GM18526 (cell line): Measurements from ENCODE around the gene NAE1.

Experiments
- POLR2A ChIP-seq: IDR thresholded peaks from 3 replicates; pipeline ENCODE4 v1.6.1; 2011; ENCODE audit not compliant: insufficient read length; ENCODE audit errors: extremely low read depth

Gene NAE1

DNA sequence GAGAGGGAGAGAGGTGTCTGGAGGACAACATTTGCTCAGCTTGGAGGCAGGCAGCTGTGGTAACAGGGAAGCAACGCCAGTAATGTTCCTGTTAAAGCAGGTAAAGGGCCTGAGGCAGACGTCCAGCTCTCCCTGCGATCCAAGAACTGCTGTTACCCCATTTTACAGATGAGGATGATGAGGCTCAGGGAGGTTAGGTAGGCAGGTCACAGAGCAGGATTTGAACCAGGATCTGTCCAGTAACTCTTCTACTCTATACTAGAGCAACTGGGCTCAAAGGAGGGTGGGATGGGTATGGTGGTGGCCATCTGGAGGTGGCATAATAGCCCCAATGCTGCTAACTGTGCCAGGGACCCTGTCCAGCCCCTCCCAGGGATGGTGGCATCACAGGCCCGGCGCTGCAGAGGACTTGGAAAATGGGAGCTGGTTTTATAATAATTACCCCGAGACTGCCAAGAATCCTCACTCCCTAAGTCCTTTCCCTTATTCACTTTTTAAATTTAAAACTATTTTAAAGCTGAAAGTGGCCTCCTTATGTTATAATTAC lies 25.5 kb upstream of the NAE1 start:
- no peak for TF ChIP-seq POLR2A

DNA sequence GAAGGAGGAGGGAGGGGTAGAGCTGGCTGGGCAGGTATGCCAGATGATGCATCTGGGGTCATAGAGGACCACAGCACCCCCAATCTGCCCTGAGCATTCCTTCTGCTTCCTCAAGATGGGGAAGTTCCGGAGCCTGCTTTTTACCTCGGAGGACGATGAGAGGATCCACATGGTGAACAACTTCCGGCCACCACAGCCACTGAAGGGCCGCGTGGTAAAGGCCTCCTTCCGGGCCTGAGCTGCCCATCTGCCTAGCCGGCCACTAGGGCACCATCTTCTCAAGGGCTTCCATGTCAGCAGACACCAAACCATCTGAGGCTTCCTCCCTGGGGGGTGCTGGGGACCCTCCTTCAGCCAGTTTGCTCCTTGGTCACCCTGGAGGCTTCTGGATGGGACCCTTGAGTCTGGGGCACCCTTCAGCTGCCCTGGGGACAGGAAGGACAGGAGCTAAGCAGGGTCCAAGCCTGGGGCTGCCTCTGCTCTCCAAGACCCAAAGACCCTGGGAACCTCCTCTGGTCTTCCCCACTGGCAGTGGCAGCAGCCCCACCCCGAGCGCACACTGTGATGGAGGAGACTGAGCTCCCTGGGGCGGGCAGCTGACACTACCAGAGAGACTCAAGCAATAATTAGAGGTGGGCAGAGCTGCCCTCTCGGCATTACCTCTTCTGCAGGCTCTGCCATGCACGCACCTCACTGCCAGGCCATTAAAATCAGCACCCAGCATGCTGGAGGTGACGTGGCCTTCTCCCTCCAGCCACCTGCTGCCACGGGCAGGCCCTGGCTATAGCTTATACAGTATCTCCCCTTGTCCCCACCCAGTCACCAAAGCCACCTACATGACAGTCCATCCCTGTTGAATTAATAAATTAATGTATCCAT lies 22.7 kb upstream of the NAE1 start:
- no peak for TF ChIP-seq POLR2A

DNA sequence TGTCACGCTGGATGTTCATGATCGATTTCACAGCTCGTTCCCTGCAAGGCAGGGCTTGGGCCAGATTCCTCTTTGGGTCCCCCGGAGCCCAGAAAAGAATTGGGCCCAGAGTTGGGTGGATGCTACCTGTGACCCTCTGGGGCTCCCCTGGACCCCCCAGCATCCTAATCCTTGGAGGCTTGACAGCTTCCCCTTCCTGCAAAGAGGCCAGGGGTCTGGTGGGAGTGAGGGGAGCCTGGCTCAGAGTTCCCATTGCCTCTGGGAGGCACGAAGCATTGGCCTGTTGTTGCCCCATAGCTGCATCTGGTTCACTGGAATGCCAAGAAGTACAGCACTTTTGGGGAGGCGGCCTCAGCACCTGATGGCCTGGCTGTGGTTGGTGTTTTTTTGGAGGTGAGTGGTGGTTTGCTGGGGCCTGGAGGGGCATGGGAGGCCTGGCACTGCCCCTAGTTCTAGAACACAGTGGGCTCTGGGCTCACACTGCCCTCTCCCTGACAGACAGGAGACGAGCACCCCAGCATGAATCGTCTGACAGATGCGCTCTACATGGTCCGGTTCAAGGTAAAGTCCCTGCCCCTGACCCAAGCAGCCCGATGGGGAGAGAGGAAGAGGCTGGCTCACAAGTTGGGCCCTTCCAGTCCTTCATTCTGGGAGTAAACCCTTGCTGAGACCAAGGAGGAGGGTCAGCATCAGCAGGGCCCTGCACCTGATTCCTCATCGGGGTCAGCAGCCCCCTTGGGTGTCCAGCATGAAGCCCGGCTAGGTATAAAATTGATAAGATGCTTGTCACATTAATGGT lies 20.6 kb upstream of the NAE1 start:
- TF ChIP-seq POLR2A = no peak

DNA sequence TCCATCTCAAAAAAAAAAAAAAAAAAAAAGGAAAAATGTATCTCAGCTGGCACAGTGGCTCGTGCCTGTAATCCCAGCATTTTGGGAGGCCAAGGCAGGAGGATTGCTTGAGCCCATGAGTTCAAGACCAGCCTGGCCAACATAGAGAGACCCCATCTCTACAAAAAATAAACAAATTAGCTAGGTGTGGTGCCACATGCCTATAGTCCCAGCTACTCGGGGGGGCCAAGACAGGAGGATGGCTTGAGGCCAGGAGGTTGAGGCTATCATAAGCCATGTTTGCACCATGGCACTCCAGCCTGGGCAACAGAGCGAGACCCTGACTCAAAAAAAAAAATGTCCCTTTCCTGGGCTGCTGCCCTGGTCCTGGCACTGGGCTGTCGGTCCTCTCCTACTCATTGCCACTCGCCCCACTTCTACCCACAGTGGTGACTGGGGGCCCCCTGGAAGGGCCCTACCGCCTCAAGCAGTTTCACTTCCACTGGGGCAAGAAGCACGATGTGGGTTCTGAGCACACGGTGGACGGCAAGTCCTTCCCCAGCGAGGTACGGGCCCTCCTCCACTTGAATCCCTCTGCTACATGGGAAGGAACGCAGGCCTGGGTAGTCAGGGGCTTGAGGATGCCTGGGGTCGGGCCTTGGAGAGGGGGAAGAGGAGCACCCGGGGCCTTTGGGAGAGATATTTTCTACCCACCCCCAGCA lies 19.5 kb upstream of the NAE1 start:
- TF ChIP-seq POLR2A = no peak

DNA sequence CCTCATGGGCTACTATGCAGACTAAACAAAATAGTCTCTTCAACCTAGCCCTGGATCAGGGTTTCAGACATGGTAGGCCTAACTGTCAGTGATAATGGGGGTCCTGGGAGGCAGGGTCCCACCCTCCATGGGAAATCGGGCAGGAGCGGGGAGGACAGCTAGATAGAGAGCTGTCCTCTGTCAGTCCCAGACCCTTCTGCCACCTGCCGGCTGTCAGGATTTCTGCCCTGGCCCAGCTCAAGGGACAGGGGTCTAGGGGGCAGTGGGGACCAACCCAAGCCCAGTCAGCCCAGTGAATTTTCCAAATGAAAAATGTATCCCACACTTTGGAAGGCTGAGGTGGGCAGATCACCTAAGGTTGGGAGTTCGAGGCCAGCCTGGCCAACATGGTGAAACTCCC lies 18.8 kb upstream of the NAE1 start:
- no peak for TF ChIP-seq POLR2A

DNA sequence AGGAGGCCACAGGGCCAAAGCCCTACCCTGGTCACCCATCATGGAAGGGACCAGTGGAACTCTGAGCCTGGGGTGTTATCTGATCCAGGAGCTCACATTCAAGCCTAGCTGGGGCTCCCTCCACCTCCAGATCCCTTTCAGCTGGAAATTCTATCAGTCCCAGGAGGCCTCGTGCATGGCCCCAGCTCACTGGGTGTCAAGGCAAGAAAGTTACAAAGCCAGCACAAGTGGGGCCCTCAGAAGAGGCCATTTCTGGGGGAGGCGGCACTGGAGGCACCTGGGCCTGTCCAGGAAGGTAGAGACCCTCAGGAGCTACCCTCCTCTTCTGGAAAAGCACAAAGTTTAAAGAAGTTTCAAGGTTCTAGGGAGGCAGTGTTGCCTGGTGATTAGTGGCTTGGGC lies 18.2 kb upstream of the NAE1 start:
- TF ChIP-seq POLR2A = no peak

DNA sequence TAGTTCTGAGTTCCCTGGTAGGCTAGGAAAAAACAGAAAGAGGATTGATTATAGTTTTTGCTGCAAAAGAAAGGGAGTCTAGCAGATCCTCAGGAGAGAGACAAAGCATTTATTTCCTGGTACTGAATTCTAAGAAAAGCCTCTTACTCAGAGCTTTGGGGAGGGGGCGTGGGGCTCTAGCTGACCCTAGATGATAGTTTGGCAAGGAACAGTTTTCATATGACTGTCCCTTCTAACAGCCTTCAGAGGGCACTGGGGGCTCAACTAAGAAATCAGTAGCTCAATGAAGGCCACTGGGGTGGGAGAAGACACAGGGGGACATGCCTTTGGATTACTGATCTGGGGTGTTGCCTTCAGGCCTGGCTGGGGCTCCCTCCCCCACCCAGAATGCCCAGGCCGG lies 17.4 kb upstream of the NAE1 start:
- TF ChIP-seq POLR2A = no peak

DNA sequence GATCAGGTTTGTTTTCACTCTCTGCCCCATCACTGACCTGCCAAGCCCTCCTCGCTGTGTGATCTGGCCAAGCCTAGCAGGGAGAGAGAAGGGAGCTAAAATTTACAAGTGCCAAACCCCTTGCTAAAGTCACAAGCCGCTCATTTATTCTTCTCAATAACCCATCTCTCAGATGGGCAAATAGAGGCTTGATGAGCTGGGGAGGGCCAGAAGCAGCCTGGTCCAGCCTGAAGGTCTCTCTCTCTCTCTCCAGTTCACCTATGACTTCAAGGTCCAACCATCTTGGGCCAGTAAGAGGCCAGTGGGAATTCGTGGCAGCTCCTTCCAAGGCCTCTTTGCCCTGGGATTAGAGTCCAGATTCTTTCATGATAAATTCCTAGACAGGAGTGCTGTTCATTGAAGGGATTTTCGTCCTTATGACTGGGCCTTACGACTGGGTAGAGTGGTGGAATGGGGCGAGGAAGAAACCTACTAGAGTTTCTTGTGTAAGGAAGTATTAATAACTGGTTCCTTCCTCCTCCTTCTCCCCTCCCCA lies 16.8 kb upstream of the NAE1 start:
- no peak for TF ChIP-seq POLR2A

DNA sequence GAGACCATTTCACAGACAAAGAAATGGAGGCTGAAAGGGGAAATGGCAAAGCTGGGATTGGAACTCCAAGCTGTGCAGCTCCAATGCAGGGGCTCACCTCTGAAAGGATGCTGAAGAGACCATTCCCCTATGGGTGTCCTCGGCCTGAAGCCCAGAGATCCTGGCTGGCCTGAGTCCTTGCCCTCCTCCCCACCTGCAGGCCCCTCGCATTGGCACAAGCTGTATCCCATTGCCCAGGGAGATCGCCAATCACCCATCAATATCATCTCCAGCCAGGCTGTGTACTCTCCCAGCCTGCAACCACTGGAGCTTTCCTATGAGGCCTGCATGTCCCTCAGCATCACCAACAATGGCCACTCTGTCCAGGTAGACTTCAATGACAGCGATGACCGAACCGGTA lies 16.1 kb upstream of the NAE1 start:
- no peak for TF ChIP-seq POLR2A

GRCh38 chr16:66846266-66846665 lies 15.5 kb upstream of the NAE1 start:
- TF ChIP-seq POLR2A = no peak

DNA sequence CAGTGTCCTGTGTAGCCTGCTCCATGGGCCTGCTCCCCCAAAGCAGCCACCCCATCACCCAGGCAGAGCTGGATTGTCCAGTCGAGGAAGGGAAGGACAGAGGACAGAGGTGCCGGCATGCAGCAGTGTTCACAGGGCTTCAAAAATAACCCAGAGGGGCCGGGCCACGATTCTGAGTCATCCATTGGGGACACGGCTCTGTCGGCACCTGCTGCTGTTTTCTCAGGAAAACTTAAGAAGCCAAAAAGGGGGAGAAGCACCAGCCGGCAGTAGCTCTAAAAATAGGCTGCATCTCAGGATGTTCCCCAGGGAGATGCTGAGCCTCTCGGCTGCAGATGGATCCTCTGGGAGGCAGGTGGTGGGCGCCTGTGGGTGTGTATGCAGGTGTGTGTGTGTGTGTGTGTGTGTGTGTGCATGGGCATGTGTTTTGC lies 15.0 kb upstream of the NAE1 start:
- no peak for TF ChIP-seq POLR2A

- TF ChIP-seq POLR2A = no peak
These were observed 14.3 kb upstream of the NAE1 start for GRCh38 chr16:66845080-66845410.

- TF ChIP-seq POLR2A = no peak
These were observed 13.7 kb upstream of the NAE1 start, which contains the start of gene CA7 for GRCh38 chr16:66844342-66845079. Gene CA7, plus strand, starts transcription at chr16:66844414. Its CDS starts 74 bp downstream, at chr16:66844488.

- no peak for TF ChIP-seq POLR2A
These were observed 13.2 kb upstream of the NAE1 start for GRCh38 chr16:66844009-66844341.

GRCh38 chr16:66843191-66843590 lies 12.4 kb upstream of the NAE1 start:
- TF ChIP-seq POLR2A = no peak

DNA sequence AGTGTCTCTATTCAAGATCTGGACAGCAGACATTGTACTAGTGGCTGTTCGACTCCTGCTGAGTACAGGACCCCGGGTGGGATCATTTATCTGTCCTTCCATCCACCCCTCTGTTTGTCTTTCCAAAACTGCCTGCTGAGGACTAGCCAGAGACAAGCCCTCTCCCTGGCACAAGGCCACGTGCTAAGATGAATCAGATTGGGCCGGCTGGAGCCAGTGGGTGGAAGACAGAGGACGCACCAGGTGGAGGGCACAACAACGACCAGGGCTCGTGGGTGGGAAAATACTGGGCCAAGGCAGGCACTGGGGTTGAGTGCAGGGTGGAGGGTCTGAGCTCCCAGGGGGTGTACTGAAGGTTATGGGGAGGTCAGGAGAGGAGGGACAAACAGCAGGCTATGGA lies 12.0 kb upstream of the NAE1 start:
- no peak for TF ChIP-seq POLR2A
